ENCODE measurements around the gene MMP12. TPM values are rescaled to one million over a fixed set of nuclear protein-coding genes. Genes with fewer than 3 reads are reported as not detected.

Gene MMP12
- total RNA-seq, 1 donor from 2014 or later = not detected

- no peak for DNase-seq
Observed at GRCh38 chr11:102849311-102849710, 25.5 kb downstream of the MMP12 start.

DNA sequence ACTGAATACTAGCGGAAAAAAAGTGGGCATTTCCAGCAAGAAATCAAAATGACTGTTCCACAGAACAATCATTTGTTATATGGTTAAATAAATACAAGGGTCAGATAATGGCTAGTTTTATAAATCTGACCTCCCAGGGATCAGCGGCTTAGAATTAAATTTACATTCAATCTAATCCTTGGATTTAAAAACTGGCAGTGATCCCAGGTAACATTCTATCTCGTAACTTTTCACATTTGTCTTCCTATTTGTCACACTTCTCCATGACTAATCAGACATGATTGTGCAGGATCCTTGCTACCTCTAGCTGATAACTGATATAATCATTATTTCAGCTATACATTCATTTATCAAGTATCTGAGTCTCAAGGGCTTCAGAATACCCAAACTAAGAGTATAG is 28.5 kb downstream of the MMP12 start:
- peak; percentile 54 for DNase-seq

DNA sequence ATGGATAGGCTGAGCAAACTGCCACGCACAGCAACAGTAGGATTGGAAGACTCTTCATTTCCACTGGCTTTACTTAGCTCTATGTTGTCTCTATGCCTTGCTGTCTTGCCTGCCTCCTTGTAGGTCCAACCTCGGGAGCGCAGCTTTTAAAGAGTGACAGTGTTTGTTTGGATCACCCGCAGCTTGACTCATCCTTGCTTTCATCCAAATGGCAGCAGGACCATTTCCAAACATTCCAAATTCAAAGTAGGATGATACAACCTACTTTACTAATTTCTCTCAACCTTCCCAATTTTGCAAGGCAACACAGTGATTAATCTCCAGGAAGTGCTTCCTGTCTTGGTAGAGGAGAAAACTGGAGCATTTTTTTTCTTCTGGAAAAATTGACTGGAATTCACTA is 31.3 kb downstream of the MMP12 start, which contains the start of gene MMP3:
TSS of gene MMP3 (minus strand) at position 121 of the 400 bp plus-strand sequence. CDS start at position 58, 63 bp downstream.
- DNase-seq = no peak

- no peak for DNase-seq
Observed at GRCh38 chr11:102842930-102843329, 31.9 kb downstream of the MMP12 start.

- DNase-seq = no peak
Observed at GRCh38 chr11:102840018-102840417, 34.8 kb downstream of the MMP12 start.

DNA sequence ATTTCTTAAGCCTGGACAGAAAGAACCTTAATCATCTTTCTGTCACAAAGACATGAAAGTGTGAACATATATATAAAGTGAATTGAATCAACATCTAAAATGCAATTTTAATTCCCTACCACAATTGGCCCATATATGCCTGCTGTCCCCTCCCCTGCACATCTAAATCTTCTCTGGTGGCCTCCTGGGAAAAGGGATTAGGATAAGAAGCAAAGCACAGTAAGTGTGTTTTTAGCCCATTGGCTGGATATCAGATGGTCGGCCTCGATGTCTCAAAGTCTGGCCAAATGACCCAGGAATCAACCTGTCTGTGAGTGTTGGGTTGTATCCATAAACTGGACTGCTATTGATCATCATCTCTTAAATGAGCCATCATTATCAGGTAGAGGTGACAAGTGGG is 37.1 kb downstream of the MMP12 start:
- no peak for DNase-seq

- DNase-seq = no peak
Observed at GRCh38 chr11:102837156-102837555, 37.6 kb downstream of the MMP12 start.

GRCh38 chr11:102836290-102836875 is 38.4 kb downstream of the MMP12 start:
- DNase-seq = no peak

GRCh38 chr11:102833731-102834130 is 41.1 kb downstream of the MMP12 start:
- DNase-seq = no peak

GRCh38 chr11:102832612-102833011 is 42.2 kb downstream of the MMP12 start:
- no peak for DNase-seq

- DNase-seq = peak; percentile 66
Observed at GRCh38 chr11:102831489-102832440, 43.0 kb downstream of the MMP12 start.

GRCh38 chr11:102831128-102831488 is 43.7 kb downstream of the MMP12 start:
- no peak for DNase-seq

GRCh38 chr11:102830001-102830727 is 44.6 kb downstream of the MMP12 start:
- no peak for DNase-seq

DNA sequence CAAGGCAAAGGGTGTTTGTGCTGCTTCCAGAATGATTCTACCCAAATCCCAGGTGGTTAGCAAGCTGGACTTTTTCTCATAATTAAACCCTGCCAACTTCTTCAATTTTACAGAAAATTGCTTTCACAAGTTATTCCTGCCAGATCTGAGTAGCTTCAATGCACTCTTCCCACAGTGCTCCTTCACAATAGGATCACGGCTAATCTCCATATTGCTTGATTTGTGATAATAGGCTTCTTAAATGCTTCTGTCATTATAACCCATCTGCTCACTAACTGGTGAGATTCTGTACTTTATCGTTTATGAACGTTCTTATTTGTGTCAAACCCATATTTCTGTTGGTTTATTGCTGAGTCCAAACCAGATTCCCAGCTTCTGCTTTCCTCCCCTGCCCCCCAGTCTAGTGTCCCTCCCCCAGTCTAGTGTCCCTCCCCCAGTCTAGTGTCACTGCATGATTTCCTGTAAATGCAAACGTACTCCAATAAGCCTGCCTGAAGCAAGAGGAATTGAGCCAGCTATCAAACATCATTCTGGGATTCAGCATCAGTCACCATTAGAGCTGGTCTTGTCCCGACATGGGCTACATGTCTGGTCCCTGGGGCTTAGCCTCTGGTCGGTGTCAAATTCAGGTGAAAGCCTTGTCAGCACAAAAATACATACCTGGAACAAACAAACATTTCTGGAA is 45.3 kb downstream of the MMP12 start:
- no peak for DNase-seq

- DNase-seq = no peak
Observed at GRCh38 chr11:102824556-102824955, 50.2 kb downstream of the MMP12 start.

GRCh38 chr11:102819491-102819890 is 55.3 kb downstream of the MMP12 start:
- no peak for DNase-seq

GRCh38 chr11:102813484-102813883 is 61.3 kb downstream of the MMP12 start:
- no peak for DNase-seq

Small RNA genes within 50 kb of the gene (small RNA-seq; reads per million reads assigned to genes)
- not detected for gene RNU7-159P (ENCODE audit: low replicate concordance)

Other genes starting within 250 kb of the MMP12 start
- gene MMP20, start 249.7 kb downstream of the MMP12 start, total RNA-seq = not detected
- gene MMP27, start 169.2 kb downstream of the MMP12 start, total RNA-seq = 1.6 TPM
- 0.51 TPM for gene MMP8, start 150.0 kb downstream of the MMP12 start, total RNA-seq
- gene MMP10, start 94.4 kb downstream of the MMP12 start, total RNA-seq = 3.2 TPM
- 4.3 TPM for gene MMP1, start 76.8 kb downstream of the MMP12 start, total RNA-seq
- 0.10 TPM for gene MMP3, start 31.4 kb downstream of the MMP12 start, total RNA-seq
- not detected for gene MMP13, start 80.8 kb upstream of the MMP12 start, total RNA-seq
- gene DCUN1D5, start 217.2 kb upstream of the MMP12 start, total RNA-seq = 44.5 TPM
- 37.3 TPM for gene DYNC2H1, start 234.4 kb upstream of the MMP12 start, total RNA-seq

All from tongue (tissue), 3 donors.